Stimulated activated CD4-positive, alpha-beta T cell treated with anti-CD3 and anti-CD28 coated beads, TNF-alpha, amount 100 ng/mL, for 48 hours (primary cell): ENCODE measurements around the gene GPS1.

Source experiments
- DNase-seq, 3 donors: peaks; one replicate each; pipeline ENCODE4 v3.0.0-alpha.2; 2020; ENCODE audit warnings: low read depth in 3 of 3

Gene GPS1

GRCh38 chr17:82101767-82102679 lies 50.3 kb downstream of the GPS1 start:
- no peak for DNase-seq

- no peak for DNase-seq
Observed at GRCh38 chr17:82103553-82104451, 52.1 kb downstream of the GPS1 start.

GRCh38 chr17:82104797-82105416 lies 53.2 kb downstream of the GPS1 start:
- no peak for DNase-seq

- no peak for DNase-seq
Observed at GRCh38 chr17:82105417-82105881, 53.8 kb downstream of the GPS1 start.

- DNase-seq = peak in 2 of 3 donors; percentile 37 to 61
Observed at GRCh38 chr17:82105882-82106687, 54.4 kb downstream of the GPS1 start.

- no peak for DNase-seq
Observed at GRCh38 chr17:82106688-82107305, 55.1 kb downstream of the GPS1 start.
